Upper lobe of left lung (tissue), 4 donors: ENCODE data around the gene CPAMD8.
"Not testable (repeated sequence)": the region's sequence is repeated elsewhere in the genome, so short reads cannot be mapped to it uniquely, and the experiment has no call there.

Source experiments
- EP300 ChIP-seq, 4 donors: sonication (generic); formaldehyde crosslinking; IDR thresholded peaks; one replicate each; pipeline ENCODE4 v1.5.1; 2017; ENCODE audit warnings: antibody characterized with exemption in 4 of 4, control low read depth in 2 of 4
- POLR2A ChIP-seq, 4 donors: fragments of 450-650 bp; IDR thresholded peaks; one replicate each; pipeline ENCODE4 v1.5.1; 2016 to 2017; ENCODE audit warnings: antibody characterized with exemption in 4 of 4, mild to moderate bottlenecking in 2 of 4
- POLR2AphosphoS5 ChIP-seq, 2 donors: sonication (generic); formaldehyde crosslinking; IDR thresholded peaks; one replicate each; pipeline ENCODE4 v1.5.1; 2017; ENCODE audit warnings: antibody characterized with exemption in 2 of 2
- TF ChIP-seq, protein P1 (sequence below), 6 experiments: fragments of 450-650 bp in 4 of 6; fragments of 200-600 bp in 2 of 6; sonication (generic) in 2 of 6; IDR thresholded peaks; one replicate each; pipeline ENCODE4 v1.5.1; 2016 to 2019; ENCODE audit warnings: antibody characterized with exemption in 6 of 6

- TF ChIP-seq, protein P1, sequence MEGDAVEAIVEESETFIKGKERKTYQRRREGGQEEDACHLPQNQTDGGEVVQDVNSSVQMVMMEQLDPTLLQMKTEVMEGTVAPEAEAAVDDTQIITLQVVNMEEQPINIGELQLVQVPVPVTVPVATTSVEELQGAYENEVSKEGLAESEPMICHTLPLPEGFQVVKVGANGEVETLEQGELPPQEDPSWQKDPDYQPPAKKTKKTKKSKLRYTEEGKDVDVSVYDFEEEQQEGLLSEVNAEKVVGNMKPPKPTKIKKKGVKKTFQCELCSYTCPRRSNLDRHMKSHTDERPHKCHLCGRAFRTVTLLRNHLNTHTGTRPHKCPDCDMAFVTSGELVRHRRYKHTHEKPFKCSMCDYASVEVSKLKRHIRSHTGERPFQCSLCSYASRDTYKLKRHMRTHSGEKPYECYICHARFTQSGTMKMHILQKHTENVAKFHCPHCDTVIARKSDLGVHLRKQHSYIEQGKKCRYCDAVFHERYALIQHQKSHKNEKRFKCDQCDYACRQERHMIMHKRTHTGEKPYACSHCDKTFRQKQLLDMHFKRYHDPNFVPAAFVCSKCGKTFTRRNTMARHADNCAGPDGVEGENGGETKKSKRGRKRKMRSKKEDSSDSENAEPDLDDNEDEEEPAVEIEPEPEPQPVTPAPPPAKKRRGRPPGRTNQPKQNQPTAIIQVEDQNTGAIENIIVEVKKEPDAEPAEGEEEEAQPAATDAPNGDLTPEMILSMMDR (IDR thresholded peaks at IDR 0.05): not testable (repeated sequence)
- not testable (repeated sequence) for TF ChIP-seq POLR2AphosphoS5, POLR2A, EP300 (IDR thresholded peaks at IDR 0.05)
These were observed 12.3 kb downstream of the CPAMD8 start for GRCh38 chr19:17014212-17014861.
